Loucy (cell line): ENCODE data around the gene PURA.

Experiments used
- CTCF ChIP-seq: fragments of 200-600 bp; sonication (generic); conservative IDR thresholded peaks from 2 replicates; pipeline ENCODE4 v1.5.1; 2014; ENCODE audit warnings: mild to moderate bottlenecking, antibody characterized with exemption, low read length
- EZH2phosphoT487 ChIP-seq: fragments of 200-600 bp; IDR thresholded peaks from 2 replicates; pipeline ENCODE4 v1.6.1; 2018; ENCODE audit warnings: antibody characterized with exemption, mild to moderate bottlenecking, moderate library complexity, borderline replicate concordance

GRCh38 chr5:140153255-140153654 lies 39.3 kb downstream of the PURA start:
- TF ChIP-seq CTCF (no peak), EZH2phosphoT487 (no peak)
